SK-N-SH treated with all-trans-retinoic acid at 6 μM for 48 hours (cell line): ENCODE results near the gene HIKESHI.
"Not testable (repeated sequence)": the region's sequence is repeated elsewhere in the genome, so short reads cannot be mapped to it uniquely, and the experiment has no call there.

Experiments
- ARNTL ChIP-seq: fragments of 450-650 bp; formaldehyde crosslinking; IDR thresholded peaks from 2 replicates; pipeline ENCODE4 v1.5.0; 2020; ENCODE audit warnings: low read depth, mild to moderate bottlenecking, moderate library complexity, borderline replicate concordance
- ESRRG ChIP-seq: fragments of 250-450 bp; sonication (Bioruptor Pico); IDR thresholded peaks from 2 replicates; pipeline ENCODE4 v1.6.1; 2021; ENCODE audit warnings: mild to moderate bottlenecking
- GLIS3 ChIP-seq: fragments of 250-450 bp; sonication (Bioruptor Pico); IDR thresholded peaks from 2 replicates; pipeline ENCODE4 v1.5.0; 2020; ENCODE audit warnings: mild to moderate bottlenecking, moderate library complexity
- ZFP3 ChIP-seq: fragments of 250-450 bp; sonication (Bioruptor Pico); IDR thresholded peaks from 2 replicates; pipeline ENCODE4 v1.5.0; 2020; ENCODE audit warnings: mild to moderate bottlenecking, moderate library complexity
- ZFP30 ChIP-seq: fragments of 450-650 bp; formaldehyde crosslinking; IDR thresholded peaks from 2 replicates; pipeline ENCODE4 v1.5.0; 2022; ENCODE audit warnings: mild to moderate bottlenecking, moderate library complexity
- ZNF565 ChIP-seq: fragments of 450-650 bp; formaldehyde crosslinking; conservative IDR thresholded peaks from 2 replicates; pipeline ENCODE4 v1.5.0; 2020; ENCODE audit warnings: low read depth, mild to moderate bottlenecking, moderate library complexity
- ZNF8 ChIP-seq: fragments of 450-650 bp; formaldehyde crosslinking; IDR thresholded peaks from 2 replicates; pipeline ENCODE4 v1.5.0; 2020; ENCODE audit warnings: mild to moderate bottlenecking, moderate library complexity
- TF ChIP-seq, protein P1 (sequence below): fragments of 250-450 bp; sonication (Bioruptor Pico); IDR thresholded peaks from 2 replicates; pipeline ENCODE4 v1.8.0; 2020; ENCODE audit warnings: mild to moderate bottlenecking, moderate library complexity, borderline replicate concordance
- TF ChIP-seq, protein P2 (sequence below): fragments of 250-450 bp; sonication (Bioruptor Pico); IDR thresholded peaks from 2 replicates; pipeline ENCODE4 v1.5.1; 2020; ENCODE audit warnings: low read depth, mild to moderate bottlenecking, moderate library complexity
- TF ChIP-seq, protein P3 (sequence below): fragments of 250-450 bp; sonication (Bioruptor Pico); IDR thresholded peaks from 2 replicates; pipeline ENCODE4 v1.5.1; 2021; ENCODE audit warnings: mild to moderate bottlenecking, moderate library complexity

DNA sequence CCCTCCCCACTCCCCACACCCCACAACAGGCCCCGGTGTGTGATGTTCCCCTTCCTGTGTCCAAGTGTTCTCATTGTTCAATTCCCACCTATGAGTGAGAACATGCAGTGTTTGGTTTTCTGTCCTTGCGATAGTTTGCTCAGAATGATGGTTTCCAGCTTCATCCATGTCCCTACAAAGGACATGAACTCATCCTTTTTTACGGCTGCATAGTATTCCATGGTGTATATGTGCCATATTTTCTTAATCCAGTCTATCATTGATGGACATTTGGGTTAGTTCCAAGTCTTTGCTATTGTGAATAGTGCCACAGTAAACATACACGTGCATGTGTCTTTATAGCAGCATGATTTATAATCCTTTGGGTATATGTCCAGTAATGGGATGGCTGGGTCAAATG lies 6.7 kb downstream of the HIKESHI start:
- not testable (repeated sequence) for TF ChIP-seq ARNTL; ZFP3 (CRISPR knock-in tag); ESRRG; ZNF565 (CRISPR knock-in tag); GLIS3; ZNF8 (CRISPR knock-in tag); ZFP30
- TF ChIP-seq, protein P1, sequence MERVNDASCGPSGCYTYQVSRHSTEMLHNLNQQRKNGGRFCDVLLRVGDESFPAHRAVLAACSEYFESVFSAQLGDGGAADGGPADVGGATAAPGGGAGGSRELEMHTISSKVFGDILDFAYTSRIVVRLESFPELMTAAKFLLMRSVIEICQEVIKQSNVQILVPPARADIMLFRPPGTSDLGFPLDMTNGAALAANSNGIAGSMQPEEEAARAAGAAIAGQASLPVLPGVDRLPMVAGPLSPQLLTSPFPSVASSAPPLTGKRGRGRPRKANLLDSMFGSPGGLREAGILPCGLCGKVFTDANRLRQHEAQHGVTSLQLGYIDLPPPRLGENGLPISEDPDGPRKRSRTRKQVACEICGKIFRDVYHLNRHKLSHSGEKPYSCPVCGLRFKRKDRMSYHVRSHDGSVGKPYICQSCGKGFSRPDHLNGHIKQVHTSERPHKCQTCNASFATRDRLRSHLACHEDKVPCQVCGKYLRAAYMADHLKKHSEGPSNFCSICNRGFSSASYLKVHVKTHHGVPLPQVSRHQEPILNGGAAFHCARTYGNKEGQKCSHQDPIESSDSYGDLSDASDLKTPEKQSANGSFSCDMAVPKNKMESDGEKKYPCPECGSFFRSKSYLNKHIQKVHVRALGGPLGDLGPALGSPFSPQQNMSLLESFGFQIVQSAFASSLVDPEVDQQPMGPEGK (CRISPR knock-in tag), result not testable (repeated sequence)
- TF ChIP-seq, protein P2, sequence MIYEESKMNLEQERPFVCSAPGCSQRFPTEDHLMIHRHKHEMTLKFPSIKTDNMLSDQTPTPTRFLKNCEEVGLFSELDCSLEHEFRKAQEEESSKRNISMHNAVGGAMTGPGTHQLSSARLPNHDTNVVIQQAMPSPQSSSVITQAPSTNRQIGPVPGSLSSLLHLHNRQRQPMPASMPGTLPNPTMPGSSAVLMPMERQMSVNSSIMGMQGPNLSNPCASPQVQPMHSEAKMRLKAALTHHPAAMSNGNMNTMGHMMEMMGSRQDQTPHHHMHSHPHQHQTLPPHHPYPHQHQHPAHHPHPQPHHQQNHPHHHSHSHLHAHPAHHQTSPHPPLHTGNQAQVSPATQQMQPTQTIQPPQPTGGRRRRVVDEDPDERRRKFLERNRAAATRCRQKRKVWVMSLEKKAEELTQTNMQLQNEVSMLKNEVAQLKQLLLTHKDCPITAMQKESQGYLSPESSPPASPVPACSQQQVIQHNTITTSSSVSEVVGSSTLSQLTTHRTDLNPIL (CRISPR knock-in tag), result not testable (repeated sequence)
- TF ChIP-seq, protein P3, sequence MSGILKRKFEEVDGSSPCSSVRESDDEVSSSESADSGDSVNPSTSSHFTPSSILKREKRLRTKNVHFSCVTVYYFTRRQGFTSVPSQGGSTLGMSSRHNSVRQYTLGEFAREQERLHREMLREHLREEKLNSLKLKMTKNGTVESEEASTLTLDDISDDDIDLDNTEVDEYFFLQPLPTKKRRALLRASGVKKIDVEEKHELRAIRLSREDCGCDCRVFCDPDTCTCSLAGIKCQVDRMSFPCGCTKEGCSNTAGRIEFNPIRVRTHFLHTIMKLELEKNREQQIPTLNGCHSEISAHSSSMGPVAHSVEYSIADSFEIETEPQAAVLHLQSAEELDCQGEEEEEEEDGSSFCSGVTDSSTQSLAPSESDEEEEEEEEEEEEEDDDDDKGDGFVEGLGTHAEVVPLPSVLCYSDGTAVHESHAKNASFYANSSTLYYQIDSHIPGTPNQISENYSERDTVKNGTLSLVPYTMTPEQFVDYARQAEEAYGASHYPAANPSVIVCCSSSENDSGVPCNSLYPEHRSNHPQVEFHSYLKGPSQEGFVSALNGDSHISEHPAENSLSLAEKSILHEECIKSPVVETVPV (CRISPR knock-in tag), result not testable (repeated sequence)
